IPS-18a (cell line): ENCODE data around the gene TCF25.

ENCODE experiments used
- H3K27ac ChIP-seq: one replicate; pipeline ENCODE4 v1.5.1; 2013; ENCODE audit warnings: low read length
- H3K27me3 ChIP-seq: one replicate; pipeline ENCODE4 v1.6.1; 2013; ENCODE audit warnings: mild to moderate bottlenecking, low read length; ENCODE audit not compliant: control insufficient read depth, insufficient read depth
- H3K36me3 ChIP-seq: one replicate; pipeline ENCODE4 v1.6.1; 2013; ENCODE audit warnings: low read depth, low read length; ENCODE audit not compliant: control insufficient read depth
- H3K4me1 ChIP-seq: one replicate; pipeline ENCODE4 v1.6.1; 2013; ENCODE audit warnings: low read depth, low read length; ENCODE audit not compliant: control insufficient read depth
- H3K4me3 ChIP-seq: one replicate; pipeline ENCODE4 v1.5.1; 2013; ENCODE audit warnings: low read length
- H3K9ac ChIP-seq: one replicate; pipeline ENCODE4 v1.6.1; 2013; ENCODE audit warnings: mild to moderate bottlenecking, low read length, moderate library complexity
- H3K9me3 ChIP-seq: one replicate; pipeline ENCODE4 v1.6.1; 2013; ENCODE audit warnings: low read depth, low read length; ENCODE audit not compliant: control insufficient read depth

Gene TCF25

DNA sequence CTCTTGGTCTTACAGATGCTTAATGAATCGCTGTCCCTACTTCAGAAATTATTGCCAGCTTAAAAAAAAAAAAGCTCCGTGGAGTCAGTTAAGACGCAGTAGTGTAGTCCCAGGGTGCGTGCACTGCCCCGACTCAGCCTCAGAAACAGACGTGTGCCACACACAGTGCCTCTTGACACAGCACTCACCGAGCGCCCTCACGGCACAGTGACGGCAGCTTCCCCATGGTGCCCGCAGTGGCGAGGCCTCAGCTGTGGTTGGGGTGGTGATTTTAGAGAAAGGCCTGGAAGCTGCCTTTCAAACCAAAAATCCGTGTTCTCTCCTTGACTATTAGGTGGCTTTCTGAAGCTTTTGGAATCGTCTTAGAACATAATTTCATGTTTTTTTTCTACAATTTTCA, 13.9 kb downstream of the TCF25 start:
- no peaks in the 10 kb centered on the region for H3K9me3 ChIP-seq
- H3K27ac ChIP-seq, result no peak overlapping the region
- no peak overlapping the region for H3K4me3 ChIP-seq
- no peaks in the 10 kb centered on the region for H3K4me1 ChIP-seq
- H3K9ac ChIP-seq, result no peak overlapping the region
- H3K36me3 ChIP-seq, result peaks cover 55% of the 10 kb centered on the region
- H3K27me3 ChIP-seq, result no peaks in the 10 kb centered on the region

DNA sequence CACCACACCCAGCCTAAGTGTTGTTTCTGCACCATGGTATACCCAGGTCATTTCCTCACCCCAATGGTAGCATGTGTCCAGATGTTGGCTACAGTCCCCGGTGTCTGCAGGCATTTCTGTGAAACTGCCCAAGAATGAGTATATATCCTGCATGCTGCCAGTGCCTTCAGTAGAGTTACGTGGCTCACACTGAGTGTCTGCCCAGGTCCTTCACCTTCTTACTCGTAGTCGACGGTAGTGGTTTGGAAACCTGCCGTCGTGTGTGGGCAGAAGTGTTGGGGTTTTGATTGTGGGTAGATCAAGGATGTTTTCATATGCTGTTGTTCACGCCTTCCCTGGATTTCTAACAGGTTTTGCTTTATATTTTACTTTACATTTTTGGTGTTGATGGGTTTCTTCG, 16.8 kb downstream of the TCF25 start:
- Histone ChIP-seq H3K27ac (no peak overlapping the region), H3K9ac (no peak overlapping the region), H3K4me3 (no peak overlapping the region), H3K9me3 (no peaks in the 10 kb centered on the region), H3K36me3 (peaks cover 51% of the 10 kb centered on the region), H3K27me3 (no peaks in the 10 kb centered on the region), H3K4me1 (no peaks in the 10 kb centered on the region)

DNA sequence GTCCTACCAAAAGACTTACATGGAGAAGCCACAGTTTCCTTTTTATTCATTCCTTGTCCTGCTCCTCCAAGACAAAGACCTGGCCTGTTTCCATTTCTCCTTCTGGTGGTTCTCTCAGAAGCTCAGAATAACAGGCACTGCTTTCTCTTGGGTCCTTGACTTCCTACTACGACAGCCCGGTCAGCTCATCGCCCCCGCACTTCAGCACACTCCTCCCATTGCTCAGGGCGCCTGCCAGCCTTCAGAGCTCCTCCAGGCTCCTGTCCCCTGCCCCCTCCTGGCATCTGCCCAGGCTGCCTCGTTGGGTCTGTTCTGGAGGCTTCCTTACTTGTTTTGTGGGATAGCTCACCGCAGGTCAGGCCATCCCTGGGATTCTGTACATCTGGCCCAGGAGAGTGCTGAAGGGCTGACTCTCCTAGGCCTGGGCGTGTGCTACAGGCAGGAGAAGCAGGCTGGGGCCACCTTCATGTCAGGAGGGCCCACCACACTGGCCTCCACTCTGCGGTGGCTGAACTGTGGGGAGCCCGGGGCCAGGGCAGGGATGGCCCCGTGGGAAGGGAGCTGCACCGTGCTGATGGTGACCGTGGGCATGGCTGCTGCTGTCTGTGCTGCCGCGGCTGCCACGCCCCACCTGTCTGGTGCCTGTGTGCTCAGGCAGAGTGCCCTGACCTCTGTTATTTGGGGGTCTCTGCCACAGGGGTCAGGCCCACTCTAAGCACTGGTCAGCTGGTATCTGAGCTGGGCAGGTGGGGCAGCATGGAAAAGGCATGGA, 17.7 kb downstream of the TCF25 start:
- H3K9ac ChIP-seq, result no peak overlapping the region
- H3K27ac ChIP-seq, result no peak overlapping the region
- no peak overlapping the region for H3K4me3 ChIP-seq
- H3K36me3 ChIP-seq, result peaks cover 54% of the 10 kb centered on the region
- no peaks in the 10 kb centered on the region for H3K9me3 ChIP-seq
- no peaks in the 10 kb centered on the region for H3K4me1 ChIP-seq
- no peaks in the 10 kb centered on the region for H3K27me3 ChIP-seq

DNA sequence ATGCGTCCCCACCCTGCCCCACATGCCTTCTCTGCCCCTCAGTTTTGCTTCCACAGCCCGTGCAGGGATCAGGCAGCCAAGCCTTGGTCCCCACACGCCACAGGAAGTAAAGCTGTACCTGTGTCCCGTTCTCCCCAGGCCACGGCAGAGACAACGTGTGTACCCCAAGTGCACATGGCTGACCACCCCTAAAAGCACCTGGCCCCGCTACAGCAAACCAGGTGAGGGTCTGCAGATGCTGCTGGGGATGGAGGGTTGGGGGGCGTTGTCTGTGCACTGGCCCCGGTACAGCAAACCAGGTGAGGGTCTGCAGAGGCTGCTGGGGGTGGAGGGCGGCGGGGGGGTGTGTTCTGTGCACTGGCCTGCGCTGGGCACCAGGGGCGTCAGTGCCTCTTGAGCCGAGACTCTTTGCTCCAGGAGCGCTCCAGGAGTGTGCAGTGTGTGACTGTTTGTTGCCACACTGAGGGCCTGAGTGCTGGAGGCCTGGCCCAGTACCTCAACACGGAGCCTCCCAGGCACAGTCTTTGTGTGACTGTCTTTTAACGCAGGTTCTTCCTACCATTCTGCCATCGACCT, 18.8 kb downstream of the TCF25 start:
- Histone ChIP-seq H3K9ac (no peak overlapping the region), H3K27ac (no peak overlapping the region), H3K36me3 (peaks cover 52% of the 10 kb centered on the region), H3K4me3 (no peak overlapping the region), H3K27me3 (no peaks in the 10 kb centered on the region), H3K4me1 (no peaks in the 10 kb centered on the region), H3K9me3 (no peaks in the 10 kb centered on the region)

DNA sequence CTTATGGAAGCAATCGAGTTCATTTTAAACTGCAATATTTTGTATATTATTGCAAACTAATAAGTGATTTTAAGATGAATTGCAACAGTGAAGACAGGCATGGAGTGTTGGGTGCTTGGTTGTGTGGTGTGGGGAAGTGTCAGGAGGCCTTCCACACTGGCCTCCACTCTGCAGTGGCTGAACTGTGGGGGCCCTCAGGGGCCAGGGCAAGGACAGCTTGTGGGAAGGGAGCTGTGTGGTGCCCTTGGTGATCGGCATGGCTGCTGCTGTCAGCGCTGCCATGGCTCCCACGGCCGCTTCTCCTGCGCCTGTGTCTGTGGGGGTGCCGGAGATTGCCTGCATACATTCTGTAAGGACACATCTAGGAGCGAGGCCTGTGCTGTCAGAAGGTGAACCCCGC, 19.2 kb downstream of the TCF25 start:
- Histone ChIP-seq H3K9me3 (no peaks in the 10 kb centered on the region), H3K36me3 (peaks cover 49% of the 10 kb centered on the region), H3K4me1 (no peaks in the 10 kb centered on the region), H3K27me3 (no peaks in the 10 kb centered on the region), H3K27ac (no peak overlapping the region), H3K9ac (no peak overlapping the region), H3K4me3 (no peak overlapping the region)

DNA sequence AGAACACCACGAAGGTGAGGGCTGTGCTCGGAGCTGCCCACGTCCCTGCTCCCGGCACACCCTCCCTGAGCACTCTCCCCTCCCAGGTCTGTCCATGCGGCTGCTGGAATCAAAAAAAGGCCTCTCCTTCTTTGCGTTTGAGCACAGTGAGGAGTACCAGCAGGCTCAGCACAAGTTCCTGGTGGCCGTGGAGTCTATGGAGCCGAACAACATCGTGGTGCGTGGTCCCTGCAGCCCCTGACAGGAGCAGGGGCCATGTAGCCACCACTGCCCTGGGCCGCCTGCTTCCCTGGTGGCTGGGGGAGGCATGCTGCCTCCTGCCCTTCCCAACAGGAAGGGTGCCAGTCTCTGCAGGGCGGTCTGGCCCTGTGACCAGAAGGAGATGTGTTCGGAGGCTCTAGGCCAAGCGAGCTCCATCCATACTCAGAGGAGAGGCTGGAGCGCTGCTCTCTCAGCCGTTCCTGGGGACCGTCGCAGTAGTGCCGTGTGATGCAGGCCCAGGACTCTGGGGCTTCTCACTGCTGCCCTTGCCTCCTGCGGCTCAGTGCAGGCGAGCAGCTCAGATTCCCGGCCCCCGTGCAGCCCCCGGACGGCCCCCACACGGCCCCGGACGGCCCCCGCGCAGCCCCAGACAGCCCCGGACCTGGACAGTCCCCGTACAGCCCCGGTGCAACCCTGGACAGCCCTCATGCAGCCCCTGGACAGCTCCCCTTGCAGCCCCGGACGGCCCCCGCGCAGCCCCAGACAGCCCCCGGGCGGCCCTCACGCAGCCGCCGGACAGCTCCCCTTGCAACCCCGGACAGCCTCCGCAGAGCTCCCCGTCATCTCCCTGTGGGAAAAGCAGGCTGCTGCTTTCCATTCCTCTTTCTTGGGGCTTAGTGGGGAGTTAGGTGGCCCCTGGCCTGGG, 20.5 kb downstream of the TCF25 start:
- Histone ChIP-seq H3K9ac (no peak overlapping the region), H3K4me3 (no peak overlapping the region), H3K36me3 (peaks cover 51% of the 10 kb centered on the region), H3K4me1 (no peaks in the 10 kb centered on the region), H3K27ac (no peak overlapping the region), H3K9me3 (no peaks in the 10 kb centered on the region), H3K27me3 (no peaks in the 10 kb centered on the region)

DNA sequence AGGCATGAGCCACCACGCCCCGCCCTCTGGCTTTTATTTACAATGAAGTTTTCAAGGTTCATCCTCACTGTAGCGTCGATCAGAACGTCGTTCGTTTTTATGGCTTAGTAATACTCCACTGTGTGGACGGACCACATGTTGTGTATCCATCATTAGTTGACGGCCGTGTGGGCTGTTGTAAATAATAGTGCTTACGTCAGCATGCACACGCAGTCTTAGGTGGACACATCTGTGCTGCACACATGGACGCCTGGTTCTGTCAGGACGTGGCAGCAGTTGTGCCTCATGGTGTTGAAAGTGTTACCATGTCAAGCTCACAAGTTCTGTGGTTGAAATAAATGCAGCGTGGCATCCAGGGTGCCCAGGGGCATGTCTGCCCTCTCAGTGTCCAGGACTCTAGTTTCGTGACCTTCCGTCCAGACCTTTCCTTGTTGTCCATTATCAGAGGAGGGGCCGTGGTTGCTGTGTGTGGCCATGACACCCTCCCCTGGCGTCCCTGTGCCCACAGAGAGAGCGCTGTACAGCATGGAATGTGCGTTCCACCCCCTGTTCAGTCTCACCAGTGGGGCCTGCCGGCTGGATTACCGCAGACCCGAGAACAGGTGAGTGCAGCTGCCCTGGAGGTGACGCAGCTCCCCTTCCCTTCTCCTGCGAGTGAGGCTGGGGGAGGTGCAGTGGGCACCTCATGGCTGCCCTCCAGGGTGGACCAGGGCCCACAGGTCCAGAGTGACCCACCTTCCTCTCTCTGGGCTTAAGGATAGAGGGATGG, 22.3 kb downstream of the TCF25 start:
- Histone ChIP-seq H3K9ac (no peak overlapping the region), H3K4me3 (no peak overlapping the region), H3K27me3 (no peaks in the 10 kb centered on the region), H3K4me1 (no peaks in the 10 kb centered on the region), H3K27ac (no peak overlapping the region), H3K36me3 (peaks cover 51% of the 10 kb centered on the region), H3K9me3 (no peaks in the 10 kb centered on the region)

DNA sequence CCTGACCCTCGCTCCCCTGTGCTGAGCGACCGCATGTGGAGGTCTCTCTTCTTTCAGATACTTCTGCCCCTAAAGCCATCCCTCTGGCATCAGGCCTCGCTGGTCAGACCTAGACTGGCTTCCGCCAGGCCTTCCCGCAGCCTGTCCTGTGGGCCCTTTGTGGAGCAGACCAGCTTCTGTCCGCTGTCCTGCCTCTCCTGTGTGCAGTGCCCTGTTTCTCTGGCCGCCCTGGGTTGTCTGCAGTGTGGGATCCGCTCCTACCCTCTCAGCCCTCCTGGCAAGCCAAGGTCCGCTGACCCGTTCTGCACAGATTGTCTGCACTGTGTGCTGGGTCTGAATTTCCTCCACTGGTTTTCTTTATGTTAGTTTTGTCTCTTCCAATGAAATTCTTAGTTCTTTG, 23.8 kb downstream of the TCF25 start:
- no peaks in the 10 kb centered on the region for H3K27me3 ChIP-seq
- H3K4me1 ChIP-seq, result no peaks in the 10 kb centered on the region
- no peak overlapping the region for H3K4me3 ChIP-seq
- no peaks in the 10 kb centered on the region for H3K9me3 ChIP-seq
- H3K9ac ChIP-seq, result no peak overlapping the region
- H3K27ac ChIP-seq, result no peak overlapping the region
- peaks cover 46% of the 10 kb centered on the region for H3K36me3 ChIP-seq

DNA sequence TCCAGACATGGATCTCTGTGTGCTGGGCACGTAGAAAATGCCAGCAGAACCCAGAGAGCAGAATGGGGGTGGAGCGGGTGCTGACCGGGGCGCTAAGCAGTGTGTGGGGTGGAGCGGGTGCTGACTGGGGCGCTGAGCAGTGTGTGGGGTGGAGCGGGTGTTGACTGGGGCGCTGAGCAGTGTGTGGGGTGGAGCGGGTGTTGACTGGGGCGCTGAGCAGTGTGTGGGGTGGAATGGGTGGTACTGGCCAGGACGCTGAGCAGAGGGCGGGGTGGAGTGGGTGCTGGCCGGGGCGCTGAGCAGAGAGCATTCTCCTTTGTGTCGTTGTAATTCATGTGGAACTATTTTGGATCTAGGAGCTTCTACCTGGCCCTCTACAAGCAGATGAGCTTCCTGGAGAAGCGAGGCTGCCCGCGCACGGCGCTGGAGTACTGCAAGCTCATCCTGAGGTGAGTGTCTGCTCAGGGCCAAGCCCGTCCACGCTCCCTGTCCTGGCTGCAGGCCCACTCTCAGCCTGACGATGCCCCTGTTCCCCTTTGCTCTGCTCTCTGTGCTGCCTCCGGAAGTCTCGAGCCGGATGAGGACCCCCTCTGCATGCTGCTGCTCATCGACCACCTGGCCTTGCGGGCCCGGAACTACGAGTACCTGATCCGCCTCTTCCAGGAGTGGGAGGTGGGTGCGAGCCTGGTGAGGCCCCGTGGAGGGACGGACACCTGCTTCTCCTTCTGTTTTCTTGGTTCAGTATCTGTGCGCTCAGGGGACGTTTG, 25.0 kb downstream of the TCF25 start:
- Histone ChIP-seq H3K4me3 (no peak overlapping the region), H3K36me3 (peaks cover 37% of the 10 kb centered on the region), H3K27me3 (no peaks in the 10 kb centered on the region), H3K27ac (no peak overlapping the region), H3K4me1 (no peaks in the 10 kb centered on the region), H3K9me3 (no peaks in the 10 kb centered on the region), H3K9ac (no peak overlapping the region)

DNA sequence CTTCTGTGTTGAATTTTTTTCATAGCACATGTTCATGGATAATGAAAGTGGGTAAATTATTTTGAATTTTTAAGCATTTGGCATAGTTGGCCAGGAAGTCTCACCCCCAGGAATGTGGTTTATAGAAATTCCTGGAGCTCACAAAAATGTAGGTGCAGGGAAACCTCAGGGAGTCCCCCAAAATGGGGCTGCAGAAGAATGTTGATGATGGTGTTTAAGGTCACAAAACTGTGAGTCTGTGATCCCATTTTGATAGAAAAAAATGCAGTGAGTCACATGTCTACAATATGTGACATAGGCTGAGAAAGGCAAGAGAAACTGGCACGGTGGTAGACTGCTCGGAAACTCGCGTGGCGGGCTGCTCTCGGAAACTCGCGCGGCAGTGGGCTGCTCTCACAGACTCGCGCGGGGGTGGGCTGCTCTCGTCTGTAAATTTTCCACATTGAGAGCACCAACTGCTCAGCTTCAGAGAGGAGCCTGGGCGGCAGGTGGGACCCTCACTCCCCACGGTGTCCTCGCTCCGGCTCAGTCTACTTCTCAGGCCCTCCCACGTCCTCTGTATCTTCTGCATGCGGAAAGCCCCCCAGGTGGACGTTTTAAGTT, 26.6 kb downstream of the TCF25 start:
- no peak overlapping the region for H3K27ac ChIP-seq
- H3K27me3 ChIP-seq, result no peaks in the 10 kb centered on the region
- no peak overlapping the region for H3K9ac ChIP-seq
- H3K4me3 ChIP-seq, result no peak overlapping the region
- peaks cover 37% of the 10 kb centered on the region for H3K36me3 ChIP-seq
- no peaks in the 10 kb centered on the region for H3K4me1 ChIP-seq
- no peaks in the 10 kb centered on the region for H3K9me3 ChIP-seq
